ENCODE measurements around the gene GCFC2. TPM values are rescaled to one million over a fixed set of nuclear protein-coding genes. Genes with fewer than 3 reads are reported as not detected.
"Not testable (repeated sequence)": the region's sequence is repeated elsewhere in the genome, so short reads cannot be mapped to it uniquely, and the experiment has no call there.

The GCFC2 gene
- polyA plus RNA-seq, 4 donors = 8.9 to 26.0 (median 10.5) TPM

- Histone ChIP-seq H3K9me3 (ENCODE audit: control insufficient read depth in 2 of 2, insufficient read depth in 1 of 2, low read depth in 1 of 2, low read length in 1 of 2) (no peaks in the 10 kb centered on the region), H3K27ac (ENCODE audit: low read depth in 1 of 3, low read length in 2 of 3) (no peak overlapping the region), H3K36me3 (ENCODE audit: control insufficient read depth in 3 of 3, insufficient read depth in 2 of 3, low read depth in 1 of 3, low read length in 3 of 3) (no peaks in the 10 kb centered on the region), H3K27me3 (ENCODE audit: control insufficient read depth in 3 of 3, insufficient read depth in 3 of 3, low read length in 3 of 3) (peaks cover 0 to 3% (median 2%) of the 10 kb centered on the region in 3 donors), H3K4me3 (ENCODE audit: low read depth in 1 of 3, low read length in 3 of 3) (no peak overlapping the region), H3K4me1 (ENCODE audit: control insufficient read depth in 3 of 3, insufficient read depth in 2 of 3, low read depth in 1 of 3, low read length in 2 of 3) (no peaks in the 10 kb centered on the region)
- 56 to 75% (median 70%) methylated on average over 6 of the region's 6 CpGs for WGBS, 3 donors
- DNase-seq (no peak), FAIRE-seq (no peak)
Measured at GRCh38 chr2:75728614-75729419, 18.1 kb upstream of the GCFC2 start.

- no peak for FAIRE-seq
- Histone ChIP-seq H3K4me3 (ENCODE audit: low read depth in 1 of 3, low read length in 3 of 3) (no peak overlapping the region), H3K27me3 (ENCODE audit: control insufficient read depth in 3 of 3, insufficient read depth in 3 of 3, low read length in 3 of 3) (peaks cover 0 to 2% (median 0%) of the 10 kb centered on the region in 3 donors), H3K9me3 (ENCODE audit: control insufficient read depth in 2 of 2, insufficient read depth in 1 of 2, low read depth in 1 of 2, low read length in 1 of 2) (no peaks in the 10 kb centered on the region), H3K27ac (ENCODE audit: low read depth in 1 of 3, low read length in 2 of 3) (no peak overlapping the region), H3K4me1 (ENCODE audit: control insufficient read depth in 3 of 3, insufficient read depth in 2 of 3, low read depth in 1 of 3, low read length in 2 of 3) (no peaks in the 10 kb centered on the region), H3K36me3 (ENCODE audit: control insufficient read depth in 3 of 3, insufficient read depth in 2 of 3, low read depth in 1 of 3, low read length in 3 of 3) (no peaks in the 10 kb centered on the region)
- no peak for DNase-seq
Measured at GRCh38 chr2:75722687-75723086, 12.0 kb upstream of the GCFC2 start.

- Histone ChIP-seq H3K27me3 (ENCODE audit: control insufficient read depth in 3 of 3, insufficient read depth in 3 of 3, low read length in 3 of 3) (no peaks in the 10 kb centered on the region), H3K4me3 (ENCODE audit: low read depth in 1 of 3, low read length in 3 of 3) (no peak overlapping the region), H3K9me3 (ENCODE audit: control insufficient read depth in 2 of 2, insufficient read depth in 1 of 2, low read depth in 1 of 2, low read length in 1 of 2) (no peaks in the 10 kb centered on the region), H3K36me3 (ENCODE audit: control insufficient read depth in 3 of 3, insufficient read depth in 2 of 3, low read depth in 1 of 3, low read length in 3 of 3) (no peaks in the 10 kb centered on the region), H3K27ac (ENCODE audit: low read depth in 1 of 3, low read length in 2 of 3) (no peak overlapping the region), H3K4me1 (ENCODE audit: control insufficient read depth in 3 of 3, insufficient read depth in 2 of 3, low read depth in 1 of 3, low read length in 2 of 3) (no peaks in the 10 kb centered on the region)
- FAIRE-seq (no peak), DNase-seq (no peak)
- WGBS, 3 donors = 73 to 77% (median 76%) methylated on average over 1 of the region's 1 CpG
Measured at GRCh38 chr2:75720525-75720924, 9.8 kb upstream of the GCFC2 start.

- Histone ChIP-seq H3K9me3 (ENCODE audit: control insufficient read depth in 2 of 2, insufficient read depth in 1 of 2, low read depth in 1 of 2, low read length in 1 of 2) (no peaks in the 10 kb centered on the region), H3K27ac (ENCODE audit: low read depth in 1 of 3, low read length in 2 of 3) (no peak overlapping the region), H3K4me1 (ENCODE audit: control insufficient read depth in 3 of 3, insufficient read depth in 2 of 3, low read depth in 1 of 3, low read length in 2 of 3) (no peaks in the 10 kb centered on the region), H3K4me3 (ENCODE audit: low read depth in 1 of 3, low read length in 3 of 3) (no peak overlapping the region), H3K36me3 (ENCODE audit: control insufficient read depth in 3 of 3, insufficient read depth in 2 of 3, low read depth in 1 of 3, low read length in 3 of 3) (no peaks in the 10 kb centered on the region), H3K27me3 (ENCODE audit: control insufficient read depth in 3 of 3, insufficient read depth in 3 of 3, low read length in 3 of 3) (no peaks in the 10 kb centered on the region)
- FAIRE-seq (peak; percentile 26), DNase-seq (no peak)
- 70 to 80% (median 71%) methylated on average over 1 of the region's 1 CpG for WGBS, 3 donors
Measured at GRCh38 chr2:75719616-75720015, 8.9 kb upstream of the GCFC2 start.

GRCh38 chr2:75716406-75716805 lies 5.7 kb upstream of the GCFC2 start:
- H3K4me1 ChIP-seq (ENCODE audit: control insufficient read depth in 3 of 3, insufficient read depth in 2 of 3, low read depth in 1 of 3, low read length in 2 of 3) = no peaks in the 10 kb centered on the region
- 41 to 51% (median 43%) methylated on average over 3 of the region's 3 CpGs for WGBS, 3 donors
- DNase-seq (no peak), FAIRE-seq (no peak)
- H3K27ac ChIP-seq (ENCODE audit: low read depth in 1 of 3, low read length in 2 of 3) = no peak overlapping the region
- no peaks in the 10 kb centered on the region for H3K9me3 ChIP-seq (ENCODE audit: control insufficient read depth in 2 of 2, insufficient read depth in 1 of 2, low read depth in 1 of 2, low read length in 1 of 2)
- H3K36me3 ChIP-seq (ENCODE audit: control insufficient read depth in 3 of 3, insufficient read depth in 2 of 3, low read depth in 1 of 3, low read length in 3 of 3) = no peaks in the 10 kb centered on the region
- H3K27me3 ChIP-seq (ENCODE audit: control insufficient read depth in 3 of 3, insufficient read depth in 3 of 3, low read length in 3 of 3) = no peaks in the 10 kb centered on the region
- no peak overlapping the region for H3K4me3 ChIP-seq (ENCODE audit: low read depth in 1 of 3, low read length in 3 of 3)

- H3K9me3 ChIP-seq (ENCODE audit: control insufficient read depth in 2 of 2, insufficient read depth in 1 of 2, low read depth in 1 of 2, low read length in 1 of 2); FAIRE-seq; DNase-seq; H3K36me3 ChIP-seq (ENCODE audit: control insufficient read depth in 3 of 3, insufficient read depth in 2 of 3, low read depth in 1 of 3, low read length in 3 of 3); H3K4me1 ChIP-seq (ENCODE audit: control insufficient read depth in 3 of 3, insufficient read depth in 2 of 3, low read depth in 1 of 3, low read length in 2 of 3); H3K4me3 ChIP-seq (ENCODE audit: low read depth in 1 of 3, low read length in 3 of 3); H3K27me3 ChIP-seq (ENCODE audit: control insufficient read depth in 3 of 3, insufficient read depth in 3 of 3, low read length in 3 of 3); H3K27ac ChIP-seq (ENCODE audit: low read depth in 1 of 3, low read length in 2 of 3): not testable (repeated sequence)
- 95 to 97% (median 97%) methylated on average over 21 to 31 of the region's 31 CpGs for WGBS, 3 donors
Measured at GRCh38 chr2:75711590-75711989, 875 bp upstream of the GCFC2 start.

GRCh38 chr2:75710220-75710576 lies 517 bp downstream of the GCFC2 start:
- Histone ChIP-seq H3K4me1 (ENCODE audit: control insufficient read depth in 3 of 3, insufficient read depth in 2 of 3, low read depth in 1 of 3, low read length in 2 of 3) (peaks cover 0 to 5% (median 3%) of the 10 kb centered on the region in 3 donors), H3K9me3 (ENCODE audit: control insufficient read depth in 2 of 2, insufficient read depth in 1 of 2, low read depth in 1 of 2, low read length in 1 of 2) (no peaks in the 10 kb centered on the region), H3K27me3 (ENCODE audit: control insufficient read depth in 3 of 3, insufficient read depth in 3 of 3, low read length in 3 of 3) (no peaks in the 10 kb centered on the region), H3K4me3 (ENCODE audit: low read depth in 1 of 3, low read length in 3 of 3) (peak overlapping the region; percentile 76 to 93 (median 76)), H3K27ac (ENCODE audit: low read depth in 1 of 3, low read length in 2 of 3) (peak overlapping the region; percentile 91 to 96 (median 94)), H3K36me3 (ENCODE audit: control insufficient read depth in 3 of 3, insufficient read depth in 2 of 3, low read depth in 1 of 3, low read length in 3 of 3) (peaks cover 0 to 3% (median 0%) of the 10 kb centered on the region in 3 donors)
- 1% methylated on average over 12 of the region's 12 CpGs for WGBS, 3 donors
- DNase-seq (peak in 1 of 2 donors; percentile 65), FAIRE-seq (no peak)

GRCh38 chr2:75709297-75709696 lies 1.4 kb downstream of the GCFC2 start:
- no peak overlapping the region for H3K4me3 ChIP-seq (ENCODE audit: low read depth in 1 of 3, low read length in 3 of 3)
- no peak for FAIRE-seq

GRCh38 chr2:75707901-75708300 lies 2.8 kb downstream of the GCFC2 start:
- WGBS, 3 donors = 78 to 95% (median 87%) methylated on average over 3 of the region's 3 CpGs
- FAIRE-seq (no peak), DNase-seq (no peak)
- peaks cover 0 to 9% (median 3%) of the 10 kb centered on the region in 3 donors for H3K36me3 ChIP-seq (ENCODE audit: control insufficient read depth in 3 of 3, insufficient read depth in 2 of 3, low read depth in 1 of 3, low read length in 3 of 3)
- H3K4me3 ChIP-seq (ENCODE audit: low read depth in 1 of 3, low read length in 3 of 3) = no peak overlapping the region
- no peaks in the 10 kb centered on the region for H3K9me3 ChIP-seq (ENCODE audit: control insufficient read depth in 2 of 2, insufficient read depth in 1 of 2, low read depth in 1 of 2, low read length in 1 of 2)
- H3K27ac ChIP-seq (ENCODE audit: low read depth in 1 of 3, low read length in 2 of 3) = no peak overlapping the region
- H3K27me3 ChIP-seq (ENCODE audit: control insufficient read depth in 3 of 3, insufficient read depth in 3 of 3, low read length in 3 of 3) = no peaks in the 10 kb centered on the region
- peaks cover 0 to 5% (median 3%) of the 10 kb centered on the region in 3 donors for H3K4me1 ChIP-seq (ENCODE audit: control insufficient read depth in 3 of 3, insufficient read depth in 2 of 3, low read depth in 1 of 3, low read length in 2 of 3)

More at GRCh38 chr2:75709297-75709696, 1.4 kb downstream of the GCFC2 start:
- H3K9me3 ChIP-seq (ENCODE audit: control insufficient read depth in 2 of 2, insufficient read depth in 1 of 2, low read depth in 1 of 2, low read length in 1 of 2) = no peaks in the 10 kb centered on the region
- H3K27ac ChIP-seq (ENCODE audit: low read depth in 1 of 3, low read length in 2 of 3) = no peak overlapping the region
- no peaks in the 10 kb centered on the region for H3K27me3 ChIP-seq (ENCODE audit: control insufficient read depth in 3 of 3, insufficient read depth in 3 of 3, low read length in 3 of 3)
- 13 to 30% (median 15%) methylated on average over 3 of the region's 3 CpGs for WGBS, 3 donors
- peak in 1 of 2 donors; percentile 18 for DNase-seq
- H3K4me1 ChIP-seq (ENCODE audit: control insufficient read depth in 3 of 3, insufficient read depth in 2 of 3, low read depth in 1 of 3, low read length in 2 of 3) = peaks cover 0 to 5% (median 3%) of the 10 kb centered on the region in 3 donors
- peaks cover 0 to 9% (median 2%) of the 10 kb centered on the region in 3 donors for H3K36me3 ChIP-seq (ENCODE audit: control insufficient read depth in 3 of 3, insufficient read depth in 2 of 3, low read depth in 1 of 3, low read length in 3 of 3)
